ENCODE results near the gene TSPAN7.

TSPAN7 gene

GRCh38 chrX:38561126-38561868, at the start of gene TSPAN7:
Gene TSPAN7 (plus strand): TSS chrX:38561542. CDS start chrX:38561547, 5 bp downstream.
- no peak within 1 kb of the TSS for H3K27ac ChIP-seq (ENCODE audit: low read length)
- H3K9ac ChIP-seq (ENCODE audit: low read depth, low read length) = peak within 1 kb of the TSS; percentile 64; the same call in 1 of the 2 replicates

GRCh38 chrX:38513112-38513742, 48.1 kb upstream of the TSPAN7 start:
- H3K4me1 ChIP-seq (ENCODE audit: insufficient read depth, low read length) = no peaks in the 10 kb centered on the region
- H3K36me3 ChIP-seq (ENCODE audit: insufficient read depth, low read depth, low read length) = no peaks in the 10 kb centered on the region
- H3K4me3 ChIP-seq (ENCODE audit: low read length) = no peak overlapping the region
- no peak overlapping the region for H3K9ac ChIP-seq (ENCODE audit: low read depth, low read length)
- H3K27me3 ChIP-seq (ENCODE audit: insufficient read depth, low read length) = no peaks in the 10 kb centered on the region
- no peaks in the 10 kb centered on the region for H3K9me3 ChIP-seq (ENCODE audit: insufficient read depth, low read depth, low read length)
- H3K27ac ChIP-seq (ENCODE audit: low read length) = no peak overlapping the region

More at GRCh38 chrX:38561126-38561868, at the start of gene TSPAN7:
- H3K9me3 ChIP-seq (ENCODE audit: insufficient read depth, low read depth, low read length) = no peaks in the 10 kb centered on the region
- H3K4me1 ChIP-seq (ENCODE audit: insufficient read depth, low read length) = no peaks in the 10 kb centered on the region
- H3K27me3 ChIP-seq (ENCODE audit: insufficient read depth, low read length) = peaks cover 16% of the 10 kb centered on the region
- H3K36me3 ChIP-seq (ENCODE audit: insufficient read depth, low read depth, low read length) = no peaks in the 10 kb centered on the region
- peak within 1 kb of the TSS; percentile 72 for H3K4me3 ChIP-seq (ENCODE audit: low read length)

GRCh38 chrX:38514016-38514854, 47.1 kb upstream of the TSPAN7 start:
- no peaks in the 10 kb centered on the region for H3K27me3 ChIP-seq (ENCODE audit: insufficient read depth, low read length)
- H3K27ac ChIP-seq (ENCODE audit: low read length) = no peak overlapping the region
- H3K9ac ChIP-seq (ENCODE audit: low read depth, low read length) = no peak overlapping the region
- no peaks in the 10 kb centered on the region for H3K4me1 ChIP-seq (ENCODE audit: insufficient read depth, low read length)
- no peak overlapping the region for H3K4me3 ChIP-seq (ENCODE audit: low read length)
- no peaks in the 10 kb centered on the region for H3K9me3 ChIP-seq (ENCODE audit: insufficient read depth, low read depth, low read length)
- H3K36me3 ChIP-seq (ENCODE audit: insufficient read depth, low read depth, low read length) = no peaks in the 10 kb centered on the region

- Histone ChIP-seq H3K36me3 (ENCODE audit: insufficient read depth, low read depth, low read length) (no peaks in the 10 kb centered on the region), H3K4me3 (ENCODE audit: low read length) (no peak overlapping the region), H3K27ac (ENCODE audit: low read length) (no peak overlapping the region), H3K27me3 (ENCODE audit: insufficient read depth, low read length) (no peaks in the 10 kb centered on the region), H3K9ac (ENCODE audit: low read depth, low read length) (no peak overlapping the region), H3K9me3 (ENCODE audit: insufficient read depth, low read depth, low read length) (no peaks in the 10 kb centered on the region), H3K4me1 (ENCODE audit: insufficient read depth, low read length) (no peaks in the 10 kb centered on the region)
Measured at GRCh38 chrX:38515291-38515690, 46.1 kb upstream of the TSPAN7 start.

GRCh38 chrX:38516196-38516774, 45.1 kb upstream of the TSPAN7 start:
- no peaks in the 10 kb centered on the region for H3K27me3 ChIP-seq (ENCODE audit: insufficient read depth, low read length)
- no peaks in the 10 kb centered on the region for H3K9me3 ChIP-seq (ENCODE audit: insufficient read depth, low read depth, low read length)
- no peak overlapping the region for H3K9ac ChIP-seq (ENCODE audit: low read depth, low read length)
- no peaks in the 10 kb centered on the region for H3K36me3 ChIP-seq (ENCODE audit: insufficient read depth, low read depth, low read length)
- H3K4me3 ChIP-seq (ENCODE audit: low read length) = no peak overlapping the region
- H3K27ac ChIP-seq (ENCODE audit: low read length) = no peak overlapping the region
- H3K4me1 ChIP-seq (ENCODE audit: insufficient read depth, low read length) = no peaks in the 10 kb centered on the region

GRCh38 chrX:38519651-38520050, 41.7 kb upstream of the TSPAN7 start:
- H3K36me3 ChIP-seq (ENCODE audit: insufficient read depth, low read depth, low read length) = no peaks in the 10 kb centered on the region
- no peaks in the 10 kb centered on the region for H3K4me1 ChIP-seq (ENCODE audit: insufficient read depth, low read length)
- no peaks in the 10 kb centered on the region for H3K27me3 ChIP-seq (ENCODE audit: insufficient read depth, low read length)
- no peak overlapping the region for H3K9ac ChIP-seq (ENCODE audit: low read depth, low read length)
- H3K27ac ChIP-seq (ENCODE audit: low read length) = no peak overlapping the region
- H3K4me3 ChIP-seq (ENCODE audit: low read length) = no peak overlapping the region
- no peaks in the 10 kb centered on the region for H3K9me3 ChIP-seq (ENCODE audit: insufficient read depth, low read depth, low read length)

- H3K27ac ChIP-seq (ENCODE audit: low read length) = no peak overlapping the region
- H3K27me3 ChIP-seq (ENCODE audit: insufficient read depth, low read length) = no peaks in the 10 kb centered on the region
- no peak overlapping the region for H3K9ac ChIP-seq (ENCODE audit: low read depth, low read length)
- H3K9me3 ChIP-seq (ENCODE audit: insufficient read depth, low read depth, low read length) = no peaks in the 10 kb centered on the region
- no peaks in the 10 kb centered on the region for H3K4me1 ChIP-seq (ENCODE audit: insufficient read depth, low read length)
- H3K4me3 ChIP-seq (ENCODE audit: low read length) = no peak overlapping the region
- H3K36me3 ChIP-seq (ENCODE audit: insufficient read depth, low read depth, low read length) = no peaks in the 10 kb centered on the region
Measured at GRCh38 chrX:38538134-38538533, 23.2 kb upstream of the TSPAN7 start.

GRCh38 chrX:38539748-38540147, 21.6 kb upstream of the TSPAN7 start:
- Histone ChIP-seq H3K4me3 (ENCODE audit: low read length) (no peak overlapping the region), H3K27me3 (ENCODE audit: insufficient read depth, low read length) (no peaks in the 10 kb centered on the region), H3K36me3 (ENCODE audit: insufficient read depth, low read depth, low read length) (no peaks in the 10 kb centered on the region), H3K27ac (ENCODE audit: low read length) (no peak overlapping the region), H3K9me3 (ENCODE audit: insufficient read depth, low read depth, low read length) (no peaks in the 10 kb centered on the region), H3K4me1 (ENCODE audit: insufficient read depth, low read length) (no peaks in the 10 kb centered on the region), H3K9ac (ENCODE audit: low read depth, low read length) (no peak overlapping the region)

- Histone ChIP-seq H3K9ac (ENCODE audit: low read depth, low read length) (no peak overlapping the region), H3K27me3 (ENCODE audit: insufficient read depth, low read length) (no peaks in the 10 kb centered on the region), H3K27ac (ENCODE audit: low read length) (no peak overlapping the region), H3K4me1 (ENCODE audit: insufficient read depth, low read length) (no peaks in the 10 kb centered on the region), H3K36me3 (ENCODE audit: insufficient read depth, low read depth, low read length) (no peaks in the 10 kb centered on the region), H3K9me3 (ENCODE audit: insufficient read depth, low read depth, low read length) (no peaks in the 10 kb centered on the region; the same call in 1 of the 2 replicates), H3K4me3 (ENCODE audit: low read length) (no peak overlapping the region)
Measured at GRCh38 chrX:38548508-38548907, 12.8 kb upstream of the TSPAN7 start.

- no peaks in the 10 kb centered on the region for H3K27me3 ChIP-seq (ENCODE audit: insufficient read depth, low read length)
- no peaks in the 10 kb centered on the region for H3K4me1 ChIP-seq (ENCODE audit: insufficient read depth, low read length)
- no peak overlapping the region for H3K27ac ChIP-seq (ENCODE audit: low read length)
- H3K9ac ChIP-seq (ENCODE audit: low read depth, low read length) = no peak overlapping the region
- no peak overlapping the region for H3K4me3 ChIP-seq (ENCODE audit: low read length)
- no peaks in the 10 kb centered on the region; the same call in 1 of the 2 replicates for H3K9me3 ChIP-seq (ENCODE audit: insufficient read depth, low read depth, low read length)
- no peaks in the 10 kb centered on the region for H3K36me3 ChIP-seq (ENCODE audit: insufficient read depth, low read depth, low read length)
Measured at GRCh38 chrX:38552721-38553120, 8.6 kb upstream of the TSPAN7 start.

GRCh38 chrX:38558686-38559085, 2.7 kb upstream of the TSPAN7 start:
- H3K36me3 ChIP-seq (ENCODE audit: insufficient read depth, low read depth, low read length) = no peaks in the 10 kb centered on the region
- no peaks in the 10 kb centered on the region for H3K4me1 ChIP-seq (ENCODE audit: insufficient read depth, low read length)
- no peaks in the 10 kb centered on the region for H3K9me3 ChIP-seq (ENCODE audit: insufficient read depth, low read depth, low read length)
- no peak overlapping the region for H3K4me3 ChIP-seq (ENCODE audit: low read length)
- H3K27me3 ChIP-seq (ENCODE audit: insufficient read depth, low read length) = peaks cover 16% of the 10 kb centered on the region
- no peak overlapping the region for H3K9ac ChIP-seq (ENCODE audit: low read depth, low read length)
- H3K27ac ChIP-seq (ENCODE audit: low read length) = no peak overlapping the region

Measured in iPS-20b (cell line).